Adrenal gland (tissue), 12 donors: ENCODE results near the gene SLC25A43. TPM values are rescaled to one million over a fixed set of nuclear protein-coding genes. Genes with fewer than 3 reads are reported as not detected.

Source experiments
- DNase-seq, 7 donors: peaks; one replicate each; pipeline ENCODE4 v3.0.0-alpha.2; 2019 to 2020
- H3K27ac ChIP-seq, 5 donors: fragments of 200-600 bp; sonication (generic) in 4 of 5; 1 replicate in 3 of 5; 2 replicates in 2 of 5; pipeline versions ENCODE4 v1.5.1 to v1.8.0; 2016 to 2020; ENCODE audit warnings: mild to moderate bottlenecking in 1 of 5
- H3K27me3 ChIP-seq: fragments of 200-600 bp; 2 replicates; pipeline ENCODE4 v1.8.0; 2021
- H3K36me3 ChIP-seq, 2 donors: fragments of 200-600 bp; replicated peaks in 1 of 2; 1 replicate in 1 of 2; 2 replicates in 1 of 2; pipeline versions ENCODE4 v1.5.1 to v1.8.0; 2018 to 2022
- H3K4me1 ChIP-seq, 2 donors: fragments of 200-600 bp; replicated peaks in 1 of 2; 1 replicate in 1 of 2; 2 replicates in 1 of 2; pipeline versions ENCODE4 v1.5.1 to v1.8.0; 2018 to 2021
- H3K4me3 ChIP-seq, 4 donors: fragments of 200-600 bp; sonication (generic) in 3 of 4; one replicate each; pipeline ENCODE4 v1.5.1; 2016 to 2018
- H3K9me3 ChIP-seq, 3 donors: fragments of 200-600 bp; sonication (generic) in 1 of 3; replicated peaks in 1 of 3; 1 replicate in 2 of 3; 2 replicates in 1 of 3; pipeline versions ENCODE4 v1.5.1 to v1.8.0; 2016 to 2021
- POLR2A ChIP-seq, 2 donors: fragments of 450-650 bp; IDR thresholded peaks; one replicate each; pipeline ENCODE4 v1.6.1; 2017; ENCODE audit warnings: antibody characterized with exemption in 2 of 2, mild to moderate bottlenecking in 2 of 2, moderate library complexity in 1 of 2
- WGBS, 4 donors: extraction: QIAGEN DNeasy Blood & Tissue Kit in 2 of 4; methylation state at CpG; one replicate each; pipeline versions ENCODE4 v1.1.5 to v1.1.7; 2013 to 2017; 5-methylcytosine and 5-hydroxymethylcytosine counted together
- intact Hi-C, 2 donors: fragments of 100-400 bp; cut with DNase I; formaldehyde crosslinking; loops; one replicate each; pipeline versions ENCODE4 v1.14.1 to v1.15.0; 2022 to 2023
- polyA plus RNA-seq, 3 donors: library from polyadenylated mRNA; stranded (reverse); fragments of 200-250 nt in 2 of 3; fragments of 350-450 nt in 1 of 3; fragmentation: Illumina TruSeq in 1 of 3; extraction: RNeasy Lipid Tissue Mini Kit (QIAGEN cat#74804) in 1 of 3; gene quantifications; one replicate each; pipeline ENCODE4 v1.2.3, GENCODE V29; 2013 to 2014
- small RNA-seq, 2 donors: library from RNA; depleted of rRNA; stranded (forward); fragments of <200 nt; gene quantifications; one replicate each; pipeline ENCODE3, GENCODE V24; 2016
- total RNA-seq, 9 donors: library from RNA; depleted of rRNA in 4 of 9; stranded (reverse); fragments of >200 nt in 4 of 9; fragments of 120-200 nt in 1 of 9; fragmentation: NEBNext Ultra II Directional in 1 of 9; extraction: Animal tissue kit (Norgen Biotek cat#: 25700) in 1 of 9; gene quantifications; one replicate each; pipeline versions ENCODE4 v1.1.0 to v1.2.4, GENCODE V29; 2013 to 2023
- TF ChIP-seq, protein P1 (sequence below), 6 experiments: fragments of 450-650 bp in 4 of 6; fragments of 200-600 bp in 2 of 6; sonication (generic) in 1 of 6; IDR thresholded peaks; 1 replicate in 5 of 6; 2 replicates in 1 of 6; pipeline versions ENCODE4 v1.5.1 to v1.8.0; 2016 to 2021; ENCODE audit warnings: antibody characterized with exemption in 6 of 6, mild to moderate bottlenecking in 2 of 6, moderate library complexity in 1 of 6
- donor health status: healthy with polysubstance abuse.
- donor health status: Bipolar disorder and iron deficiency.
- donor health status: DM: yes; HTN: yes; CAD: no.
- donor health status: DM: no; HTN: no; CAD: no.
- donor health status: DM: no; HTN: no; CAD: no.
- donor health status: DM: yes; HTN: yes; CAD: no.

SLC25A43 gene
- total and polyA plus RNA-seq, 12 donors = 0.72 to 10.2 (median 3.8) TPM

DNA sequence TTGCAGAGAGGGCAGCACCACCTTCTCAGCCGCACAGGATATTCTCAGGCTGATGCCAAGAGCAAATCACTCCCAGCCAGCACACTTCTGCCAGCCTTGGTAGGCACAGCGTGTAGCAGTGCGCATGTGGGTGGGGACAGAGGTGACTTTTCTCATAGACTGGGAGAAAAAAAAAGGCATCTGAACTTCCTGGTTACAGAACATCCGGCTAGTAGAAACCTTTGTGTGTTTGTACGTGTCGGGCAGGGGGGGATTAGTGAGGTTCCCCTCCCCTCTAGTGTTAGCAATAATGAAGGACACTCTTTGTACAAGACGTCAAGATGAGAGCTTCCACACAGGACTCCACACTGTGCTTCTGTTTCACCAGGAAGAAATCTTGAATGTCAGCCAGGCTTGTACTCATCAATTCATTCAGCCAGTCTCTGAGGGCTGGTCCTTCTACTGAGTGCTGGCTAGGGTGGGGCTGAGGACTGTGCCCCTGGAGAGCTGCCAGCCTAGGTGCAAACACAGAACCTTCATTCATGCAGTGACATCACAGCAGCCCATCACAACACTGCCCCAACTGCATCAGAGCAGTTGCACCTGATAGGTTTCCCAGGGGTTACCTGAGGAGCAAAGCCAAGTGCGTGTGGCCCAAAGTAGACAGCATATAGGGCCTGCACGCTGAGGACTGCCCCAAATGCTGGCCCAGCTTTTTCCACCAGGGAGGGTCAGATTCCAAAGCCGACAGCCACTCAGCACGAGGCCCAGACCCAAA, 103.8 kb downstream of the SLC25A43 start:
- intact Hi-C loops = no loop called here
- peak in 4 of 7 donors; percentile 6 to 35 (median 14) for DNase-seq
- Histone ChIP-seq H3K4me1 (no peaks in the 10 kb centered on the region), H3K9me3 (no peaks in the 10 kb centered on the region), H3K4me3 (no peak overlapping the region), H3K27me3 (no peaks in the 10 kb centered on the region), H3K36me3 (no peaks in the 10 kb centered on the region), H3K27ac (peak overlapping the region in 3 of 5 donors; percentile 35 to 86 (median 50))
- no peak for TF ChIP-seq POLR2A (IDR thresholded peaks at IDR 0.05)
- TF ChIP-seq, protein P1, sequence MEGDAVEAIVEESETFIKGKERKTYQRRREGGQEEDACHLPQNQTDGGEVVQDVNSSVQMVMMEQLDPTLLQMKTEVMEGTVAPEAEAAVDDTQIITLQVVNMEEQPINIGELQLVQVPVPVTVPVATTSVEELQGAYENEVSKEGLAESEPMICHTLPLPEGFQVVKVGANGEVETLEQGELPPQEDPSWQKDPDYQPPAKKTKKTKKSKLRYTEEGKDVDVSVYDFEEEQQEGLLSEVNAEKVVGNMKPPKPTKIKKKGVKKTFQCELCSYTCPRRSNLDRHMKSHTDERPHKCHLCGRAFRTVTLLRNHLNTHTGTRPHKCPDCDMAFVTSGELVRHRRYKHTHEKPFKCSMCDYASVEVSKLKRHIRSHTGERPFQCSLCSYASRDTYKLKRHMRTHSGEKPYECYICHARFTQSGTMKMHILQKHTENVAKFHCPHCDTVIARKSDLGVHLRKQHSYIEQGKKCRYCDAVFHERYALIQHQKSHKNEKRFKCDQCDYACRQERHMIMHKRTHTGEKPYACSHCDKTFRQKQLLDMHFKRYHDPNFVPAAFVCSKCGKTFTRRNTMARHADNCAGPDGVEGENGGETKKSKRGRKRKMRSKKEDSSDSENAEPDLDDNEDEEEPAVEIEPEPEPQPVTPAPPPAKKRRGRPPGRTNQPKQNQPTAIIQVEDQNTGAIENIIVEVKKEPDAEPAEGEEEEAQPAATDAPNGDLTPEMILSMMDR (IDR thresholded peaks at IDR 0.05) = no peak
- 30 to 71% (median 46%) methylated on average over 2 to 11 of the region's 11 CpGs for WGBS, 4 donors

DNA sequence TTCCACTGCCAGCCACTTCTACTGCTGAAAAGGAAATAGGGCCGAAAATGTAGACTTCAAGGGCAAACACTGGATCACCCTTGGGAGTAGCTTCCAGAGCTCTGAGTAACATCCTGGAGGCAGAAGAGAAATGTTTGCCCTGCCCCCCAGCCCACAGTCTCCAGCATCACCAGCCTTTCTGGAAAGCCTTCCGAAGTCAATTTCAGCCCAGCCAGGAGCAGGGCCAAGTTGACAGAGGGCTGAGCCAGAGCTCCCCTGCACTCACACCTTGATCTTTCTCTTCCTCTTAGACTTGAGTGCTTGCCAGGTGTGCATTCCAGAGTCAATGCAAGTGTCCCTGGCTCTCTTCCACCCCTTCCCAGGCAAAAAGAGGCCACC, 104.3 kb downstream of the SLC25A43 start:
- Histone ChIP-seq H3K27me3 (no peaks in the 10 kb centered on the region), H3K9me3 (no peaks in the 10 kb centered on the region), H3K36me3 (no peaks in the 10 kb centered on the region), H3K4me3 (no peak overlapping the region), H3K27ac (peak overlapping the region in 4 of 5 donors; percentile 26 to 86 (median 42)), H3K4me1 (no peaks in the 10 kb centered on the region)
- intact Hi-C loops = no loop called here
- TF ChIP-seq, protein P1 (IDR thresholded peaks at IDR 0.05) = no peak
- no peak for TF ChIP-seq POLR2A (IDR thresholded peaks at IDR 0.05)
- DNase-seq = peak in 6 of 7 donors; percentile 52 to 73 (median 68)
- whole genome bisulfite sequencing, 4 donors = 37 to 60% (median 59%) methylated on average over 1 to 2 of the region's 2 CpGs; no CpG with 5 or more reads in 1 of the 4 donors

Small RNA genes lying within 50 kb of the gene (small RNA-seq; reads per million reads assigned to genes)
- 0.36 to 0.50 reads per million in 2 donors for gene RNU1-67P
- 0 to 0.12 reads per million in 2 donors for gene RNY3P16

Other genes with a start within 250 kb of the SLC25A43 start
- 100 to 1,000 TPM; 165 to 745 (median 258) TPM for gene PGRMC1, start 163.1 kb upstream of the SLC25A43 start, total RNA-seq
- gene PGRMC1, start 163.1 kb upstream of the SLC25A43 start, polyA plus RNA-seq = 100 to 1,000 TPM in 2 of 3 donors, 10 to 100 TPM in 1; 82.8 to 637 (median 141) TPM
- 100 to 1,000 TPM; 102 to 313 (median 221) TPM for gene SLC25A5, start 69.1 kb downstream of the SLC25A43 start, total RNA-seq
- gene SLC25A5, start 69.1 kb downstream of the SLC25A43 start, polyA plus RNA-seq = 100 to 1,000 TPM in 1 of 3 donors, 10 to 100 TPM in 2; 65.2 to 245 (median 77.5) TPM
- 10 to 100 TPM; 15.9 to 32.0 (median 22.6) TPM for gene STEEP1, start 166.1 kb downstream of the SLC25A43 start, total RNA-seq
- 10 to 100 TPM in 1 of 3 donors, 1 to 10 TPM in 2; 7.0 to 30.9 (median 8.5) TPM for gene STEEP1, start 166.1 kb downstream of the SLC25A43 start, polyA plus RNA-seq
- 10 to 100 TPM; 18.3 to 43.1 (median 35.6) TPM for gene UBE2A, start 175.2 kb downstream of the SLC25A43 start, total RNA-seq
- gene UBE2A, start 175.2 kb downstream of the SLC25A43 start, polyA plus RNA-seq = 10 to 100 TPM; 31.2 to 88.4 (median 33.2) TPM
- 10 to 100 TPM in 2 of 9 donors, 1 to 10 TPM in 7; 4.2 to 12.8 (median 5.7) TPM for gene NKRF, start 207.1 kb downstream of the SLC25A43 start, total RNA-seq
- 10 to 100 TPM in 2 of 3 donors, 1 to 10 TPM in 1; 8.0 to 13.2 (median 12.7) TPM for gene NKRF, start 207.1 kb downstream of the SLC25A43 start, polyA plus RNA-seq